NCI-H1694 treated with DMSO at 0.1 percent for 48 hours (cell line): ENCODE data around the gene NGB.

Experiments
- DNase-seq: peaks from one replicate; lab custom pipeline; 2025; lab: John Stamatoyannopoulos, UW

Gene NGB

DNA sequence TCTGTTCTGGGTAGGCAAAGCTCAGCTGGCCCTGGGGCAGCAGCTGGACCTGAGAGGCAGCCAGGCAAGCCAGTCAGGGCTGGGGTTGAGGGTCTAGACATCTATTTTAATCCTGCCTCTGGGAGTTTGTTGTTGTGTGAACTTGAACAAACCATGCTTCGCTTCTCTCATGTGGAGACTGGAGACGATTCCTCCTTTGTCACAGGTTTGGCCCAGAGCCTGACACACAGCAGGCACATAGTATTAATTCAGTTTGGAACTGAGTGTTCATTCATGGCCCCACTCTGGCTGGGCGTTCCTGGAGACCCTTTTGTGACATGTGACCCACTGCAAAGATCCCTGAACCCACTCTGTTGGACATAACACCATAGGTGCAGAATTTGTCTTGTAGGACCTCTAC, 39.3 kb downstream of the NGB start:
- DNase-seq, result no peak

DNA sequence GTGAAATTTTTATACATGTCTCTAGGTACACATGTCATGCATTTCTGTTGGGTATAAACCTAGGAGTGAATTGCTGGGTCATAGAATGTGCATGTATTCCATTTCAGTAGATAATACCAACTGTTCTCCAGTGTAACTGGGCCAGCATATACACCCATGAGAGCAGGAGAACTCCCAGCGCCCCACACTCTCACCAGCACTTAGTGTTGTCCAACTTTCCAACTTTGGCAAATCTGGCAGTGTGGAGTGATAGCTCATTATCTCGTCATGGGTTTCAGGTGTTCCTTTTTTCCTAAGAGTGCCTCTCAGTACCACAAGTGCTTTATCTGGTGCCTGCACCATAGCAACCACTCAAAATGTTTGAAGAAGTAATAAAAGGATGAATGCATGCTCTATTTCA, 40.1 kb downstream of the NGB start:
- DNase-seq, result no peak

DNA sequence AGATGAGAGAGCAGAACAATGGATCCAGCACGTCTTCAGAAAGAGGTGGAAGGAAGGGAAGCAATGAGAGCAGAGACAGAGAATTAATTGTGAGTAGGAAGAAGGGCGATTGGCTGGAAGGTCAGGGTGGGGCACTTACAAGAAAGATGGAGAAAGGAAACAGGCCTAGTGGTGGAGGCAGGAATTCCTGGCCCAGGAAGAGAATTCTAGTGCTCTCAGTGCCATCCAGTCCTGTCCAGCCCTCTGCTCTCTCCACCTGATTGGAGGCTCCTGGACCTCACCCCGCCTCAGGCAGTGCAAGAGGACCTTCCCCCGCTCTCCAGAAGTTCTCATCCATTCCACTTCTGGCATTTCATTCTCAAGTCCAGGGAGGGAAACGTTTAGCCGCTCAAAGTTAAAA, 43.0 kb downstream of the NGB start:
- no peak for DNase-seq

DNA sequence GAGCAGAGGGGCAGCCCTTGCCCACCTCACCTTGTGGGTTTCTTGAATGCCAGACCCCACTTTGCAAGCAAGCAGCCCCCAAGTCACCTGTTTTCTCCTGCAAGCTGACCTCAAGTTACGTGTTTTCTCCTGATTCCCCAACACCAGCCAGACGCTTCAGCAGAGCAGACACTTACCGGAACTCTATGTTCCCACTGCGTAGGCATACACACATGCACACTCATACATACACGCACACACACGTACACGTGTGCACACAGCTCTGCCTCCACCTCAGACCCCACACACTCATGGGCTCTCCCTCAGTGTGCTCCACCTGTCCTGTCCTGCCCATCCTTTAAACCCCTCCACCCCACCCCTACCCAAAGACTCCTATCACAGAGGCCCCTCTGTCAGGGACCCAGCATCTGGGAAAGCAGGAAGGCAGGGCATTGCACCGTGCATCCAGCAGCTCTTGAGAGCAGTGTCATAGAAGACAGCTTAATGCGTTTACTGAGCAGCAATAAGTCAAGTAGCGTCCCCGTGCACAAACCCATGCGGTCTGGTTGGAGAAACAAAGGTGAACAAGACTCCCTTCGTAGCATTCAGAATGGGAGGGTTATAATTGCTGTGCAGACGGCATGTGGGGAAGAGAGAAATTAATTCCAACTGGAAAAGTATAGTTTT, 45.0 kb downstream of the NGB start:
- no peak for DNase-seq

DNA sequence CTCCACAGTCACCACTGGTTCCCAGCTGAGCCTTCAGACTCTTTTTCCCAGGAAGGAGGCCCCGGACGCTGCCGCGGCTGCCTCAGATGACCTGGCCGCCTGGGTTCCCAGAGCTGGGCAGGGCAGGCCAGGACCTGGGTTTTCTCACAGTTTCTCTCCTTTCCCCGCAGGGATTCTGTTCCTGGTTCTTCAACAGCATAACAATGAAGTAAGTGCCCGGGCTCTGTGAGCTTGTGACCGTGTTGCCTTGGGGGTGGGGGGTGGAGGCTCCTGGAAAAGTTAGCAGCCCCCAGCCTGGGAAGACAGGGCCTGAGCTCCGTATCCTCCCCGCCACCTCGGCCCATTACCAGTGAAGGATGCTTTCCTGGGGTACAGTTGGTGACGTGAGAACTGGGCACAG, 45.8 kb downstream of the NGB start:
- DNase-seq, result no peak

DNA sequence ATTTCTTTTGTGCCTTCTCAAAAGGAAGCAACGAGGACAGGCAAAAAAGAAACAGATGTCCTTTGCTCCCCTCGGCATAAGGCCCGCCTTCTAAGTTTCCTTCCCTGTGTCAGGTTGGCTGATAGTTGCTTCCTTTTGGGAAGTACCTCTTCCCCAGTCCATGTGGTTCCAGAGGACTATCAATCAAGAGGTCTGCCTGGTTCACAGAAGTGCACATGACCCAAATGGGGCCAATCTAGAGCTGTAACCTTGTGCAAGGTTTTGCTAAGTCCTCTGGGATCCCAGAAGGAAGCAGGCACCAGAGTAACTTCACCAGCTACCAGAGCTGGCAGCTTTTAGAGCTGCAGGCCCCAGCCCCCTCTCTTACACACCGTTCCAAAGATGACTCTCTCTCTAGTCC, 46.8 kb downstream of the NGB start:
- DNase-seq, result no peak

DNA sequence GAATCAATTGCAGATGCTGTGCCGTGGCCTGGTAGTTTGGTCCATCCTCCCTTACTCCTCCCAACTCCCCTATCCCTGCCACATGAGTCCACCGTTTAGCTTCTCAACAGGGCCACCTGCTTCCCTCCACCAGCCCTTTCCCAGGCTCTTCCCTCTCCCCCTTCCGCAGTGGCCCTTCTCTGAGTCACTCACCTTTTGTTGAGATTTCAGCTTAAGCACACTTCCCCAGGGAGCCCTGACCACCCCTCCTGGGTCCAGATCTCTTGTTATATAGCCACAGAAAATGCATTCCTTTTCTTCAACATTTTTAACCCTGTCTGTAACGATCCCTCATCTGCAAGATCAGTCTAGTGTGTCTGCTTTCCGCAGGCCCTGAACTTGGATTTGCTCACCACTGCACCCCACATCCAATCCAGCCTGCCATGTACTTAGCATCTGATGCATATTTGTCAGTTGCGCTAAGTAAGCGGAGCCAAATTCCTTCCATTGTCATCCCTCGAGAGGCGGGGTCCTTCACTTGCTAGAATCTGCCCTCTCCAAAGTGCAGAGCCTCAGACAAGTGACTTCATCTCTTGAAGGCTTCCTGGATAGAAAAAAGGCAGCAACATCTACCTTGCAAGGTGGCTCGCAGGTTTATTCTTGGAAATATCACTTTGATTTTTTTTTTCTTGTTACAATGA, 48.3 kb downstream of the NGB start:
- DNase-seq, result no peak

DNA sequence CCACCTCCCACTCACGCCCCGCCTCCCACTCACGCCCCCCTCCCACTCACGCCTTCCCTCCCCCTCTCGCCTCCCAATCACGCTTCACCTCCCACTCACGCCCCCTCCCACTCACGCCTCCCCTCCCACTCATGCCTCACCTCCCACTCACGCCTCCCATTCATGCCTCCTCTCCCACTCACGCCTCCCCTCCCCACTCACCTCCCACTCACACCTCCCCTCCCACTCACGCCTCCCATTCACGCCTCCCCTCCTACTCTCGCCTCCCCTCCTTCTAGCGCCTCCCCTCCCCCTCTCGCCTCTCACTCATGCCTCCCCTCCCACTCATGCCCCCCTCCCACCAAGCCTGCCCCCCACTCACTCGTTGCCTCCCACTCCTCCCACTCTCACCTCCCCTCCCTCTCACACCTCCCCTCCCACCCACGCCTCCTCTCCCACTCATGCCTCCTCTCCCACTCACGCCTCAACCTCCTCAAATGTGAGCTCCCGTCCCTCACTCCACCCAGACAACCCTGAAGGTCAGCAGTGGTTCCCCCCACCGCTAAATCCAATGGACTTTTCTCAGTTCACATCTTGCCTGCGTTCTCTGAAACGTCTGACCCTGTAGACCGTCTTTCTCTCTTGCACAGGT, 49.6 kb downstream of the NGB start:
- no peak for DNase-seq

DNA sequence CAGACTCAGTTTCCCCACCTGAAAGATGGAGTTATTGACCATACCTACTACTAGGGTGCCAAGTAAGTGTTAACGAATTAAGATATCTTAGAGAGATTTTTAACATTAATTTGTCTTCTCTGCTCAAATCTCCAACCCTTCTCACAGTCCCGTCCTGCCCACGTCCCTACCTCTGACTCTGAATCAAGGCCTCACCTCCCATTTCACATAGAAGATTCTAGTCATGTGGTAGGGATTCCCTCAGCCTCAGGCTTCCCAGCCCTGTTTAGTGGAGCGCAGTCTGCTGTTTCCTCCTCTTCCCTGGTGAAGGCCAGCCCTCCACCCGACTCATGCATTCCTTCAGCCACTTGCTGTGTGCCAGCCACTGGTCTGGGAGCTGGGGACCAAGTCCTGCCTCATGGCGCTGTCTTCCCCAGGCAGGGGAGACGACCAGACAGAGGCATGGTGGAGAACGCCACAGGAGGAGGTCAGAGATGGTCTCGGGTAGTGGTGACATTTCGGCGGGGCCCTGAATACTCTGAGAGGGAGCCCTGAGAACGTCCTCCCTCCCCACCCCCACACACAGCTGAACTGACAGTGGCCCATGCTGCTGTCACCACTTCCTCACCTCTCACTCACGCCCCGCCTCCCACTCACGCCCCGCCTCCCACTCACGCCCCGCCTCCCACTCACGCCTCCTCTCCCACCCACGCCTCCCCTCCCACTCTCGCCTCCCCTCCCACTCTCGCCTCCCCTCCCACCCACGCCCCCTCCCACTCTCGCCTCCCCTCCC, 50.6 kb downstream of the NGB start:
- no peak for DNase-seq

DNA sequence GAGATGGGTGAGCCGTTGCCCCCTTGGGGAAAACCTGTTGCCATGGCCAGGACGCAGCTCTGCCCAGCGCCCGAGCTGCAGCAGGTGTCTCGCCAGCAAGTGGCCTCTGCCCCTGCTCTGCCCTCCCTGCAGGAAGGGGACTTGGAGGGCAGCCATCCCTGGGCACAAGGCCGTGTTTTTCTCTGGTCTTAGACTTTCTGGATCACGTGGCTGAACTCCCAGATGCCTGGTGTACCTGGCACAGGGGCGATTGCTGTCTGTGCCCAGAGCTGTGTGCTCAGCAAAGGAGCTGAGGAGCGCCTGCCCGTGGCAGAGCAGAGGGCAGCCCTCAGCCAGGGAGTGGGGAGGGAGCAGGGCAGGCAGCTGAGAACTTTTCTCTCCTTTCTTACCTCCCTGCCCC, 51.4 kb downstream of the NGB start:
- DNase-seq, result no peak

DNA sequence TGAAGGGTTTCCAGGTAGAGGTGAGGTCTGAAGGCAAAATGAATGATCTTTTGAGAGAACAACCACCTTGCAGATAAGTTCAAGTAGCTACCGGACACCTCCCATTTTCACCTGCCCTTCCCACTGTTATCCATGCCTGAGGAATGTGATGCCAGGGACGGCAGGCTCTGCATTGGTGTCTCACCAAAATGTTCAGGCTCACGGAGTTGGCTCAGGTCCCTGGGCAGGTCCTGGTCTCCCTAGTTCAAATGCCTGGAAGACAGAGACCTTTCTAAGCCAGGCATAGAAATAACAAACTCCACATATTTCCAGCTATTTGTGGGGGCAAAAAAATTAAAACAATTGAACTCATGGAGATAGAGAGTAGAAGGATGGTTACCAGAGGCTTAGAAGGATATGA, 53.5 kb downstream of the NGB start:
- DNase-seq, result no peak
